ENCODE data around the gene NANS. TPM values are rescaled to one million over a fixed set of nuclear protein-coding genes. Genes with fewer than 3 reads are reported as not detected.
A peak's percentile ranks its signal among the peaks of the same experiment; 100 is the strongest.
"Not testable (repeated sequence)": the region's sequence is repeated elsewhere in the genome, so short reads cannot be mapped to it uniquely, and the experiment has no call there.

The NANS gene
- total and polyA plus RNA-seq, 2 donors, result 32.8 to 35.3 TPM

GRCh38 chr9:98105006-98105405, 48.5 kb downstream of the NANS start:
- Histone ChIP-seq H3K4me3 (ENCODE audit: low read depth, low read length) (no peak overlapping the region), H3K36me3 (ENCODE audit: insufficient read depth) (no peaks in the 10 kb centered on the region), H3K27ac (ENCODE audit: low read depth) (no peak overlapping the region), H3K4me1 (ENCODE audit: insufficient read depth) (no peaks in the 10 kb centered on the region)
- 93% methylated on average over 7 of the region's 7 CpGs for WGBS
- no peak for DNase-seq (ENCODE audit: extremely low spot score)

DNA sequence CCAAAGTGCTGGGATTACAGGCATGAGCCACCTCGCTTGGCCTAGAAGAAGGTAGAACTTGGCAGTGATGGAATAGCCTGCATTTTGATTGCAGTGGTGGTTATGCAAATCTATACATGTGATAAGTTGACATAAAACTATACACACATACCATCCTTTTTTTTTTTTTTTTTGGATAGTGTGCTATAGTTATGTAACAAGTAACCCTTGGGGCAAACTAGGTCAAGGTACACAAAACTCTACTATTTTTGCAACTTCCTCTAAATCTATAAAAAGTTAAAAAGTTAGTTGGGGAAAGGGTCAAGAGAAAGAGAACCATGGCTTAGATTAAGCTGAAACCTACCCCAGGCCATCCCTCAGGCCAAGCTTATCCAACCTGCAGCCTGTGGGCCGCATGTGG, 51.4 kb downstream of the NANS start:
- no peak for DNase-seq (ENCODE audit: extremely low spot score)
- Histone ChIP-seq H3K27ac (ENCODE audit: low read depth) (no peak overlapping the region), H3K4me3 (ENCODE audit: low read depth, low read length) (no peak overlapping the region), H3K4me1 (ENCODE audit: insufficient read depth) (no peaks in the 10 kb centered on the region), H3K36me3 (ENCODE audit: insufficient read depth) (no peaks in the 10 kb centered on the region)
- 96% methylated on average over 2 of the region's 2 CpGs for WGBS

DNA sequence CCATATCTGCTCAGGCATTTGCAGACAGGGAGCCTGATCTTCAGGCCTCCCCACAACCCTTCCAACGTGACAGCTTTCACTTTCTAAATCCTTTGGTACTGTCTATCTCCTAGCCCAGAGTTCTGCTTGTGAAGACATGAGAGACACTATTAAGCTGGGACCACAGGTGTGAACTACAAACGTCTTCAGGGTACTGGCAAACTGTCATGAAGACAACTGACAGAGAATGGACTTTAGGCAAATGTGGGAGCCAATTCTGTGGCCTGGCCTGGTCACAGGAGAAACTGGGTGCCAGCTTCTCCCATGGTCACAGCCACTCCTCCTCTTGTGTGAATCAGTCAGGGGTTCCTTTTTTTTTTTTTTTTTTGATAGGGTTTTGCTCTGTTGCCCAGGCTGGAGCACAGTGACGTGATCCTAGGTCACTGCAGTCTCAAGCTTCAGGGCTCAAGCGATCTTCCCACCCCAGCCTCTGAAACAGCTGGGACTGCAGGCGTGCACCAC, 52.0 kb downstream of the NANS start:
- Histone ChIP-seq H3K4me3 (ENCODE audit: low read depth, low read length) (no peak overlapping the region), H3K4me1 (ENCODE audit: insufficient read depth) (no peaks in the 10 kb centered on the region), H3K27ac (ENCODE audit: low read depth) (no peak overlapping the region), H3K36me3 (ENCODE audit: insufficient read depth) (no peaks in the 10 kb centered on the region)
- DNase-seq (ENCODE audit: extremely low spot score), result no peak
- WGBS, result 83% methylated on average over 5 of the region's 5 CpGs

DNA sequence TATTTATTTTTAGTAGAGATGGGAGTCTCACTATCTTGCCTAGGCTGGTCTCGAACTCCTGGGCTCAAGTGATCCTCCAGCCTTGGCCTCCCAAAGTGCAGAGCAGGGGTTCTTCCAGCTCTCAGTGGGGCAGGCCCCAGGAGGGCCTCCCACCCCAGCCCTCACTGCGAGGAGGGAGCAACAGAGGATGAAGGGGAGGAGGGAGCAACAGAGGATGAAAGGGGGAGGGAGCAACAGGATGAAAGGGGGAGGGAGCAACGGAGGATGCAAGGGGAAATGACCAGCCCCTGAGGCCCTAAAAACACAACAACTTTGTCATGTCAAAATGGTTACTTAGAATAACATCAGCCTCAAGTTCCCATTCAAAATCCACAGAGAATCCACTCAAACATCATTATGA, 52.5 kb downstream of the NANS start:
- no peak for DNase-seq (ENCODE audit: extremely low spot score)
- no peaks in the 10 kb centered on the region for H3K4me1 ChIP-seq (ENCODE audit: insufficient read depth)
- H3K36me3 ChIP-seq (ENCODE audit: insufficient read depth), result no peaks in the 10 kb centered on the region
- no peak overlapping the region for H3K4me3 ChIP-seq (ENCODE audit: low read depth, low read length)
- WGBS, result 59% methylated on average over 3 of the region's 3 CpGs
- peak overlapping the region; percentile 16 for H3K27ac ChIP-seq (ENCODE audit: low read depth)

GRCh38 chr9:98117097-98117496, 60.6 kb downstream of the NANS start:
- not testable (repeated sequence) for H3K36me3 ChIP-seq (ENCODE audit: insufficient read depth); H3K27ac ChIP-seq (ENCODE audit: low read depth); H3K4me1 ChIP-seq (ENCODE audit: insufficient read depth); DNase-seq (ENCODE audit: extremely low spot score); H3K4me3 ChIP-seq (ENCODE audit: low read depth, low read length)
- 95% methylated on average over 6 of the region's 6 CpGs for WGBS

GRCh38 chr9:98117984-98118639, 61.6 kb downstream of the NANS start:
- Histone ChIP-seq H3K4me3 (ENCODE audit: low read depth, low read length) (peak overlapping the region; percentile 66), H3K36me3 (ENCODE audit: insufficient read depth) (no peaks in the 10 kb centered on the region), H3K27ac (ENCODE audit: low read depth) (peak overlapping the region; percentile 19), H3K4me1 (ENCODE audit: insufficient read depth) (no peaks in the 10 kb centered on the region)
- no peak for DNase-seq (ENCODE audit: extremely low spot score)
- WGBS, result 61% methylated on average over 5 of the region's 5 CpGs

GRCh38 chr9:98118640-98119601, 62.4 kb downstream of the NANS start, which contains the start of gene TRIM14:
Gene TRIM14, minus strand, starts transcription at chr9:98119222. Its CDS starts 34 bp downstream, at chr9:98119188.
- WGBS, result 5% methylated on average over 71 of the region's 71 CpGs
- DNase-seq (ENCODE audit: extremely low spot score), result no peak
- Histone ChIP-seq H3K4me1 (ENCODE audit: insufficient read depth) (no peaks in the 10 kb centered on the region), H3K27ac (ENCODE audit: low read depth) (peak within 1 kb of the TSS; percentile 19), H3K36me3 (ENCODE audit: insufficient read depth) (no peaks in the 10 kb centered on the region), H3K4me3 (ENCODE audit: low read depth, low read length) (peak within 1 kb of the TSS; percentile 66)

DNA sequence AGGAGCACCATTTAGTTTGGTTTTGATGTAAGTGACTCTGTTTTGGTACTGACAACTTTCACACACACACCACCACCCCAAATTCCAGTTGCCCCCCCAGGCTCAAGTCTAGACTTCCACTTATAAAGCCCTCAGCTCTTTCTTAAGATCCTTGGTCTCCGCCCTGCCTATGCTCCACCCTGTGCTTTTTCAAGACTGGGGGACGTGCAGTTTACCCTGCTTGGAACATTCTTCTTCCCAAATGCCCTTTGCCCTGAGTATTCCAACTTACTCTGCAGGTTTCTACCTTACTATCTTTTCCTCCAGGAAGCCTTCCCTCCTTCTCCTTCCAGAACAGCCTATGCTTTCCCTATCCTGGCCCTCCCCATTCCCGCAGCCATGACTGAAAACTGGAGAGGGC, 63.9 kb downstream of the NANS start:
- DNase-seq (ENCODE audit: extremely low spot score), result no peak
- 68% methylated on average over 3 of the region's 3 CpGs for WGBS
- no peak overlapping the region for H3K27ac ChIP-seq (ENCODE audit: low read depth)

GRCh38 chr9:98121058-98121457, 64.5 kb downstream of the NANS start:
- DNase-seq (ENCODE audit: extremely low spot score), result peak; percentile 20
- Histone ChIP-seq H3K4me1 (ENCODE audit: insufficient read depth) (no peaks in the 10 kb centered on the region), H3K27ac (ENCODE audit: low read depth) (no peak overlapping the region), H3K4me3 (ENCODE audit: low read depth, low read length) (no peak overlapping the region), H3K36me3 (ENCODE audit: insufficient read depth) (no peaks in the 10 kb centered on the region)
- 47% methylated on average over 3 of the region's 3 CpGs for WGBS

More for the DNA sequence above, 63.9 kb downstream of the NANS start:
- Histone ChIP-seq H3K36me3 (ENCODE audit: insufficient read depth) (no peaks in the 10 kb centered on the region), H3K4me3 (ENCODE audit: low read depth, low read length) (no peak overlapping the region), H3K4me1 (ENCODE audit: insufficient read depth) (no peaks in the 10 kb centered on the region)

GRCh38 chr9:98124091-98124490, 67.6 kb downstream of the NANS start:
- WGBS, result 92% methylated on average over 13 of the region's 13 CpGs
- not testable (repeated sequence) for H3K4me1 ChIP-seq (ENCODE audit: insufficient read depth); H3K27ac ChIP-seq (ENCODE audit: low read depth); DNase-seq (ENCODE audit: extremely low spot score); H3K4me3 ChIP-seq (ENCODE audit: low read depth, low read length); H3K36me3 ChIP-seq (ENCODE audit: insufficient read depth)

DNA sequence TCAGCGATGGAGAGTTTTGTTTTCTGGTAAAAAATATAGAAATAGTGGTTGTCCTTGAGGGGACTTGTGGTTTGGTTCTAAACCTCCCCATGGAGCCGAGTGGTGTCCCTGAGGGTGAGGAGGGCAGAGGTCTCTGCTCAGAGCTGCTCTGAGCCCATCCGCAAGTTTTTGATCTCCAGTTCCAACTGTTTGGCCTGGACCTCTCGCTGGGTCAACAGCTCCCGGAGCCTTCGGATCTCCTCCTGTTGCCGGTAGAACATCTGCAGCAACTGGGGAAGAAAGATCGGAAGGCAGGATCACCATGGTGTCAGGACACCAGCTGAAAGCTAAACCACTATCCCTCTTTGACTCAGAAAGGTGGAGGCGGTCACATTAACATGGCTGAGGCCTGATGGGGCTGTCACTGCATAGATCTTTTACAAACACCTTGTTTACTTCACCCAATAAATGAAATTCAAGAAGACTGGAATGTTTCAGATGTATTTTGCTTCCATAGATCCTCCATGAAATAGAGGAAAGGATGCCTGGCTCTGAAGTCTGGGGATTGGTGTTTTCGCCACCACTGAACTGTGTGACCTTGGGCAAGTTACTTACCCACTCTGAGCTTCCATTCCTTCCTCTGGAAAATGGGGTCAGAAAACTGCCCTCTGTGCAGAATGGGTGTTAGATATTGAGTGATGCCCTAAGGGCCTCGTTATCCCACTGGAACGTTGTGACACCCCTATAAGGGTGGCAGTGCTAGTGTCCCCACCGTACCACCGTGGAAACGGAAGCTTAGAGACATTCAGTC, 68.3 kb downstream of the NANS start:
- H3K36me3 ChIP-seq (ENCODE audit: insufficient read depth), result no peaks in the 10 kb centered on the region
- no peak for DNase-seq (ENCODE audit: extremely low spot score)
- WGBS, result 91% methylated on average over 15 of the region's 15 CpGs

DNA sequence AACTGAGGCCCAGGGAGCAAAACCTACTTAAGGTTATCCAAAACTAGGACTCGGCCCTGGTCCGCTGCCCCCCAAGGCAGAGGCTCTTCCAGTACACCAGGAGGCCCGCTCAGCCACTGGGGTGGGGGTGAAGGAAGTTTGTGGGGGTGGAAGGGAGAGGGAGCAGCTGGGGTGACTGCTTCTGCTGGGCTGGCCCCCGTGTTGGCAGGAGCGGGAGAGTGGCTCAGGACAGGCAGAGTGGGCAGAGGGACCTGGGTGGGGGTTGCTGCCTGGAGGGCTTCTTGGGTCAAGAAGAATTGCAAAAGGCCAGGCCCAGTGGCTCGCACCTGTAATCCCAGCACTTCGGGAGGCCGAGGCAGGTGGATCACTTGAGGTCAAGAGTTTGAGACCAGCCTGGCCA, 70.7 kb downstream of the NANS start:
- Histone ChIP-seq H3K36me3 (ENCODE audit: insufficient read depth) (no peaks in the 10 kb centered on the region), H3K4me3 (ENCODE audit: low read depth, low read length) (no peak overlapping the region), H3K4me1 (ENCODE audit: insufficient read depth) (no peaks in the 10 kb centered on the region), H3K27ac (ENCODE audit: low read depth) (no peak overlapping the region)
- WGBS, result 95% methylated on average over 8 of the region's 8 CpGs
- no peak for DNase-seq (ENCODE audit: extremely low spot score)

More for the DNA sequence above, 68.3 kb downstream of the NANS start:
- Histone ChIP-seq H3K4me1 (ENCODE audit: insufficient read depth) (no peaks in the 10 kb centered on the region), H3K27ac (ENCODE audit: low read depth) (no peak overlapping the region), H3K4me3 (ENCODE audit: low read depth, low read length) (no peak overlapping the region)

DNA sequence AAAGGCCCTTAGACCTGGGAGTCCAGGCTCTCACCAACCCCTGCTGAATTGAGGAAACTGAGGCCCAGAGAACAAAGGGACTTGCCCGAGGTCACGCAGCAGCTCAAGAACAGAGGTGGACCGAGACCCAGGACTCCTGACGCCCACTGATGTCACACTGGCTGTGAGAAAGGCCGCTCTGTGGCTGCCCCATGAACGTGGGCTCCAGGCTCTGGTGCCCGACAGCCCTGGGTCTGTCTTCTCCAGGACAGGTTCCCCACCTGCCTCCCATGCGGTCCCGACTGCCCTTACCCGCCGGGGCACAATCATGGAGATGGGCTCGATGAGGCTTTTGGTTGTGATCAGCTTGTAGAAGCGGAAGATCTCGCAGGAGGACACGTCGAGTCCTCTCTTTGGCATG, 71.8 kb downstream of the NANS start:
- DNase-seq (ENCODE audit: extremely low spot score), result no peak
- Histone ChIP-seq H3K36me3 (ENCODE audit: insufficient read depth) (no peaks in the 10 kb centered on the region), H3K4me1 (ENCODE audit: insufficient read depth) (no peaks in the 10 kb centered on the region), H3K27ac (ENCODE audit: low read depth) (no peak overlapping the region), H3K4me3 (ENCODE audit: low read depth, low read length) (no peak overlapping the region)
- WGBS, result 97% methylated on average over 16 of the region's 16 CpGs

All from urinary bladder (tissue), 4 donors.